ENCODE measurements around the gene KCNIP1. TPM values are rescaled to one million over a fixed set of nuclear protein-coding genes. Genes with fewer than 3 reads are reported as not detected.

The KCNIP1 gene
- total RNA-seq, 1 donor from 2014 or later, result 33.6 TPM

- no peak for DNase-seq (ENCODE audit: low read depth in 2 of 2)
Observed at GRCh38 chr5:170640731-170641588, 137.1 kb downstream of the KCNIP1 start.

- DNase-seq (ENCODE audit: low read depth in 2 of 2), result no peak
Observed at GRCh38 chr5:170641589-170642031, 137.8 kb downstream of the KCNIP1 start.

DNA sequence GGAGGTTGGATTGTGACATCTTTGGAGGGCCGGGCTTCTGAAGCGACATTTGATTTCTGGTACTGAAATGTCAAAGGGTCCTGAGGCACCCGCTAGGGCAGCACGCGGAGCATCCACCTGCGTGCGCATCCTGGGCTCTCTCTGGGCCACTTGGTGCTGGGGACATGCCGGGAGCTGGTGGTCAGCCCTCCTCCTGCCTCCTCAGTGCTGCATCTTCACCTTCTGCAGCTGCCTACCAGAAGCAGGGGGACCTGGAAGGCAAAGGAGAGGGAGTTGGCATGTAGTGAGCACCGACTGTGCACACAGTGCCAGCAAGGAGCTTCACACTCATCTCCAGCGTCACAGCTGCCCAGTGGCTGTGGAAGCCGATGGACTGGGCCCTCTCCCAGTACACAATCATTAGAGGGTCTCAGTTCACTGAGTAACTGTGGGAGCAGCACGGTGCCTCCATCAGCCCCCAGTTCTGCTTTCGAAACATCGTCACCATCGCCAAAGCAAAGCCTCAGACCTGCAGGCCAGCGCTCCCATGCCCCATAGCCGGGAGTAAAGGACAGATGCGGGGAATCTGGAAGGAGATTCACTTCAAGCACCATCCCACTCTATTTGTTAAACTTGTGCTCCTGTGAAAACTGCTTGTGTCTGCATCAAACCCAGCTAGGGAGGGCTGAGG, 138.4 kb downstream of the KCNIP1 start:
- no peak for DNase-seq (ENCODE audit: low read depth in 2 of 2)

DNA sequence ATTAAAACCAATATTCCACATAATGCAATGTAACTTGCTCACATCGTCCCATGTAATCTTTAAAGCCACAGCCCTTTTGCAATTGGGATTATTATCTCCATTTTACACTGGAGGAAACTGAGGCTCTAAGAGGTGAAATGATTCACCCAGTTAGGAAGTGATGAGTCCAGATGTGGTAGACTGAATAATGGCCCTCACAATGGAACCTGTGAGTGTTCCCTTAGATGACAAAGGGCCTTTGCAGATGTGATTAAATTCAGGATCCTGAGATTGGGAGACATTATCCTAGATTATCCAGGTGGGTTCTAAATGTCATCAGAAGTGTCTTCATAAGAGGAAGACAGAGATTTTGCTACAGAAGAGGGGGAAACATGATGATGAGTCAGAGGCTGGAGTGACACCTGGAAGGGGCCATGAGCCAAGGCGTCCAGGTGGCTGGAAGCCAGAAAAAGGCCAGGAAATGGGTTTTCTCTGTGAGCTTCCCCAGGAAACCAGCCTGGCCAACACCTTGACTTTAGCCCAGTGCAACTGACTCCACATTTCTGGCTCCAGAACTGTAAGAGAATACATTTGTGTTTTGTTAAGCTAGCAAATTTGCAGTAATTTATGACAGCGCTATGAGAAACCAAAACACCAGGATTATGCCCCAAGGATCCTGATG, 139.1 kb downstream of the KCNIP1 start:
- peak; percentile 69 to 83 for DNase-seq (ENCODE audit: low read depth in 2 of 2)

DNA sequence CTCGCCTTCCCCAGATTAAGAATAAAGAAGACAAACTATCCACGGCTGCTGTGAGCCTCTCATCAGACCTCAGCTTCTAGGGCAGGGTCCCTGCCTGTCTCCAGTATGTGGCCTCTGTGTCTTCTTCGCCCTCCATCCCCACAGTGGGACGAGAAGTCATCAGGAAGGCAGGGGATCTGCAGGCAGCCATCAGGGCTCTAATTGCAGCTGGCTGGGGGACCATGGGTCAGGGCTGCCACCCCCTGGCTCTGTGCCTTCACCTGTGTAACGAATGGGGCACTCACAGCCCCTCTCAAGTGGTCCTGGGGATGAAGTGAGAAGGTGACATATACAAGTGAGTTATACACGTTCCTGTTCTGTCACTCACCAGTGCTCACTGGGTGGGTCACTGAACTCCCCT, 139.8 kb downstream of the KCNIP1 start:
- DNase-seq (ENCODE audit: low read depth in 2 of 2), result no peak

- DNase-seq (ENCODE audit: low read depth in 2 of 2), result no peak
Observed at GRCh38 chr5:170644501-170644900, 140.7 kb downstream of the KCNIP1 start.

GRCh38 chr5:170648541-170648940, 144.7 kb downstream of the KCNIP1 start:
- DNase-seq (ENCODE audit: low read depth in 2 of 2), result peak in 1 of 2 donors; percentile 18

DNA sequence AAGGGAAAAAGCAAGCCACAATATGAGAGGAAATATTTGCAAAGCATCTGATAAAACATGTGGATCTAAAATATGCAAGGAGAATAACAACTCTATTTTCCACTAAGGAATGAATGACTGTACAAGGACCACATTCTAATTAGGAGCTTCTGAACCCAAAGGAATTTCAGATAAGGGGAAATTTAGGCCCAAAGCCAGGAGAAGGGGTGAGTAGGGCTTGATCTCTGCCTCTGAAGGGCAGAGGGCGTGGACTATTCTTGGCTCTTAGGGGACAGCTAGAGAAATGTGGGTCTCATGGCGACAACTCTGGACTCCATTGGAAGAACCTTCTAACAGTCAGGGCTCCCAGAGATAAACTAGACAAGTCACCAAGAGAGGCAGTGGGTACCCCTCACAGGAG, 147.0 kb downstream of the KCNIP1 start:
- DNase-seq (ENCODE audit: low read depth in 2 of 2), result no peak

GRCh38 chr5:170651604-170652277, 147.9 kb downstream of the KCNIP1 start:
- DNase-seq (ENCODE audit: low read depth in 2 of 2), result no peak

DNA sequence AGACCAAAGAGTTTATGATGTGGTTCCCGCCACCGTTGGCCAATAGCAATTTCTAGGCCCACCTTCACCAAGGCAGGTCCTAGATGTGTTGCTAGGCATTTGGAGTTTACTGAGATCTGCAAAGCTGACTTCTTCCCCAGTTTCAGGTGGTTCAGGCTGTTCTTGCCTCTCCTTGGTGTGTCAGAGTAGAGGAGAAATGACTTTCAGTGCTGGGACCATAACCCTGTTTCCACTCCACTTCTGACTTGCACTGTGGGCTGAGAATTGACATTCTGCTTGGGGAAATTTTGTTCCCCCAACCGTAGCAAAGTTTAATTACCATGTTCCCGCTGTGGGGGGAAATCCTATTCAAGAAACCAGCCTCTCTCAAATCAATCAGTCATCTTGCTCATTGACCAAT, 151.7 kb downstream of the KCNIP1 start:
- DNase-seq (ENCODE audit: low read depth in 2 of 2), result no peak

- DNase-seq (ENCODE audit: low read depth in 2 of 2), result no peak
Observed at GRCh38 chr5:170655920-170656319, 152.1 kb downstream of the KCNIP1 start.

DNA sequence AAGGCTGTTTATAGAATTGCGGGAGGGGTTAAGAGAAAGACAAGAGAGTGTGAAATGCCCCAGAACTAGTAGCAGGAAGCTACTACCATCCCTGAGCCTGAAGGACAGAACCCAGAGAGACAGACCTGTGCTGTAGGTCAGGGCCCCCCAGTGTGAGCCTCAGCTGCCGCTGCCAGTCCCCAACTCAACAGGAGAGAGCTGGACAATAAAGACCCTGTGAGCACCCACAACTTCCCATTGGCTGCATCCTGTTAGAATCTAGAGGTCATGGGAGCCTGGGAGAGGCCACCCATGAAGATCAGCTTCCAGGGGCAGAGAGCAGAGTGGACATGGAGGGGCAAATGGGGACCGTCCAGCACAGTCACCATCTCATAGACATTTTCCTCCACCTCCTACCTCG, 152.5 kb downstream of the KCNIP1 start:
- DNase-seq (ENCODE audit: low read depth in 2 of 2), result no peak

GRCh38 chr5:170660531-170660930, 156.7 kb downstream of the KCNIP1 start:
- no peak for DNase-seq (ENCODE audit: low read depth in 2 of 2)

GRCh38 chr5:170662966-170663365, 159.1 kb downstream of the KCNIP1 start:
- no peak for DNase-seq (ENCODE audit: low read depth in 2 of 2)

- no peak for DNase-seq (ENCODE audit: low read depth in 2 of 2)
Observed at GRCh38 chr5:170678811-170679210, 175.0 kb downstream of the KCNIP1 start.

GRCh38 chr5:170681013-170681433, 177.2 kb downstream of the KCNIP1 start:
- DNase-seq (ENCODE audit: low read depth in 2 of 2), result peak; percentile 20 to 57

GRCh38 chr5:170691657-170692056, 187.8 kb downstream of the KCNIP1 start:
- no peak for DNase-seq (ENCODE audit: low read depth in 2 of 2)

DNA sequence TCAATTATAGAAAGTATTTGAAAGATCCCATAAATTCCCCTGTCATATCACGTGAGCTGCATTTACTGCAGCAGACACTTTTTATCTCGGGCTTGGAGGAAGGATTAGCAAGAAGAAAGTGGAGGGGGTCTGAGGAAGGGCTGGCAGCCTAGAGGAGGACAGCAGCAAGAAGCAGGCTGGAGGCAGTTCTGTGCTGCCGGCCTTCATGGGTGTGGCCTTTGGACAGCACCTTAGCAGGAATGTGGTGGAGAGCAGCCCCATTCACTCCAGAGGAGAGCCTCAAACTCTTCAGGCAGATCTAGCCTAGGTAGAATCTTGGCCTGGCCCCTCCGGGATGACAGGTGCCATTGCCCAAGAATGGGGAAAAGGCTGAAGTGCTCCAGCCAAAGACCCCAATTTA, 189.9 kb downstream of the KCNIP1 start:
- DNase-seq (ENCODE audit: low read depth in 2 of 2), result no peak

- no peak for DNase-seq (ENCODE audit: low read depth in 2 of 2)
Observed at GRCh38 chr5:170694911-170695310, 191.1 kb downstream of the KCNIP1 start.

DNA sequence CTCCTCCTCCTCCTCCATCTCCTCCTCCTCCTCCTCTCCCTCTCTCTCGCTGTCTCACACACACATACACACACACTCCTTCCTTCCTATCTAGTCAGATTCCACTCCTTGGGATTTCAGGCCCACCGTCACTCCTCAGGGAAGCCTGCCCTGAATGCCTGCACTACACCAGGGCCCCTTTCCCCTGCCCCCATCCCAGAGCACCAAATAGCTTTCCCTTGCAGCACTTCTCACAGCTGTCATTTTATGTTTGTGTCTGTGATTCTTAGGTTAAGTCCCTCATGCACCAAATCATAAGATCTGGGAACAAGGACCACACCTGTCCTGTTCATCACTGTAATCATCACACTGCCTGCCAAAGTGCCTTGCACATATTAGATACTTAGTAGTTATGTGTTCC, 193.2 kb downstream of the KCNIP1 start:
- no peak for DNase-seq (ENCODE audit: low read depth in 2 of 2)

- no peak for DNase-seq (ENCODE audit: low read depth in 2 of 2)
Observed at GRCh38 chr5:170700503-170700902, 196.7 kb downstream of the KCNIP1 start.

GRCh38 chr5:170701334-170701733, 197.5 kb downstream of the KCNIP1 start:
- DNase-seq (ENCODE audit: low read depth in 2 of 2), result no peak
